Measurements from ENCODE around the gene ELMO1. TPM values are rescaled to one million over a fixed set of nuclear protein-coding genes. Genes with fewer than 3 reads are reported as not detected.

Gene ELMO1
- total and polyA plus RNA-seq, 9 donors = 8.9 to 48.9 (median 28.0) TPM

DNA sequence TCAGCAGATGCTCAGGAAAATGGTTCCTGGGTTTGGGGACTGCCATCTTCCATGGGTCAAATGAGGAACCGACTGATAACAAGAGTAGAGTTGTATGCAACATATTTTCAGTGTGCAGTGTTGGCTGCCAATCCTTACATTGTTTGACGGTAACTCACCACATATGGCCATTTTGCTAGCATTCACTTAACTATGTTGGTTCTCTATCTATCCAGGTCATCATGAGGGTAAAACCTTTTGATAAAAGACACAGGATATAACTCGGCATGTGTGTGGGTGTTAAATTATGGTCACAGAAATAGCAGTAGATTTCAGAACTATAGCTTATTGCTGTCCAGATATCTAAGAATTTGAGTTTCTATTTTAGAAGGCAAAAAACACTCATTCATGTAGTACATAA lies 583.6 kb downstream of the ELMO1 start:
- Histone ChIP-seq H3K36me3 (no peaks in the 10 kb centered on the region), H3K27ac (no peak overlapping the region), H3K27me3 (no peaks in the 10 kb centered on the region), H3K4me1 (ENCODE audit: insufficient read depth) (no peaks in the 10 kb centered on the region), H3K4me3 (no peak overlapping the region), H3K9me3 (no peaks in the 10 kb centered on the region)
- intact Hi-C loops (cut with DNase I) = no loop called here
- no peak for DNase-seq
- TF ChIP-seq EP300 (IDR thresholded peaks at IDR 0.05) = no peak
- 80 to 83% (median 82%) methylated on average over 3 of the region's 3 CpGs for WGBS, 3 donors

DNA sequence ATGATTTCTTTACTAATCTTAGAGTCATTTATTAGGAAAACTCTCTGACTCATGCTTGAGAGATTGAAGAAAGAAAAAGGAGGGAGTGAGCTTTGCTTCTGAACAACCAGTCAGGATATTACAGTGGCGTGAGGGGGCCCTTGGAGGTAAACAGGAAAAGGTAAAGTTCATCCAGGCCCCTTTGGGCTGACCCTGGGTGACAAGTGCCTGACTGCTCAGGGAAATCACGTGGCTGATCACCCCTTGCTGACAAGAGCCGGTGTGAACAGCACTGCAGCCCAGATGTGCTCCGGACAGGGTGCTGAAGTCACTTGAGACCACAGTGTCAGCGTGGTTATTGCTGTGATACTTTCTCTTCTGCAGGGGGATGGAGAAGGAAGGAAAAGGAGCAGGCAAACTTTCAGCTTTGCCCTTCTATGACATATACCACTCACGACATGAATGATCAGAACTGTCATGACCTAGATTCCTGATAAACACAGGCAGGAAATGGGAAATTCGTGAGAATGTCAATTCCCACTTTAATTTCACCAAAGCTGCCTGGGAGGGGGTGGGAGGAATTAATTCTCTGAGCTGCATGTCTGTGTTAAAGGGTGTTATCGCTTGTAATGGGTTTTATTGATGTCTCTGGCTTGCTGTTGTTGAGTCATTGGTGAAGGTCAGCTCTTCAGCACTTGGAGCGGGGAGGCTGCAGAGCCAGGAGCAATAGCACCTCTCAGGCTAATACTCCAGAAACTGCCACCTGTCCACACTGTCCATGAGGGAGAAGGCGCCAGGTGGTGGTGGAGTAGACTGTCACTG lies 584.6 kb downstream of the ELMO1 start:
- Histone ChIP-seq H3K9me3 (no peaks in the 10 kb centered on the region), H3K4me1 (ENCODE audit: insufficient read depth) (no peaks in the 10 kb centered on the region), H3K36me3 (no peaks in the 10 kb centered on the region), H3K27ac (no peak overlapping the region), H3K4me3 (no peak overlapping the region), H3K27me3 (no peaks in the 10 kb centered on the region)
- no peak for DNase-seq
- 59 to 68% (median 64%) methylated on average over 10 of the region's 10 CpGs for WGBS, 3 donors
- TF ChIP-seq EP300 (IDR thresholded peaks at IDR 0.05) = no peak
- no peak for TF ChIP-seq POLR2A (IDR thresholded peaks at IDR 0.05)
- TF ChIP-seq, protein P1, sequence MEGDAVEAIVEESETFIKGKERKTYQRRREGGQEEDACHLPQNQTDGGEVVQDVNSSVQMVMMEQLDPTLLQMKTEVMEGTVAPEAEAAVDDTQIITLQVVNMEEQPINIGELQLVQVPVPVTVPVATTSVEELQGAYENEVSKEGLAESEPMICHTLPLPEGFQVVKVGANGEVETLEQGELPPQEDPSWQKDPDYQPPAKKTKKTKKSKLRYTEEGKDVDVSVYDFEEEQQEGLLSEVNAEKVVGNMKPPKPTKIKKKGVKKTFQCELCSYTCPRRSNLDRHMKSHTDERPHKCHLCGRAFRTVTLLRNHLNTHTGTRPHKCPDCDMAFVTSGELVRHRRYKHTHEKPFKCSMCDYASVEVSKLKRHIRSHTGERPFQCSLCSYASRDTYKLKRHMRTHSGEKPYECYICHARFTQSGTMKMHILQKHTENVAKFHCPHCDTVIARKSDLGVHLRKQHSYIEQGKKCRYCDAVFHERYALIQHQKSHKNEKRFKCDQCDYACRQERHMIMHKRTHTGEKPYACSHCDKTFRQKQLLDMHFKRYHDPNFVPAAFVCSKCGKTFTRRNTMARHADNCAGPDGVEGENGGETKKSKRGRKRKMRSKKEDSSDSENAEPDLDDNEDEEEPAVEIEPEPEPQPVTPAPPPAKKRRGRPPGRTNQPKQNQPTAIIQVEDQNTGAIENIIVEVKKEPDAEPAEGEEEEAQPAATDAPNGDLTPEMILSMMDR (IDR thresholded peaks at IDR 0.05) = no peak
- intact Hi-C loops (cut with DNase I) = no loop called here

DNA sequence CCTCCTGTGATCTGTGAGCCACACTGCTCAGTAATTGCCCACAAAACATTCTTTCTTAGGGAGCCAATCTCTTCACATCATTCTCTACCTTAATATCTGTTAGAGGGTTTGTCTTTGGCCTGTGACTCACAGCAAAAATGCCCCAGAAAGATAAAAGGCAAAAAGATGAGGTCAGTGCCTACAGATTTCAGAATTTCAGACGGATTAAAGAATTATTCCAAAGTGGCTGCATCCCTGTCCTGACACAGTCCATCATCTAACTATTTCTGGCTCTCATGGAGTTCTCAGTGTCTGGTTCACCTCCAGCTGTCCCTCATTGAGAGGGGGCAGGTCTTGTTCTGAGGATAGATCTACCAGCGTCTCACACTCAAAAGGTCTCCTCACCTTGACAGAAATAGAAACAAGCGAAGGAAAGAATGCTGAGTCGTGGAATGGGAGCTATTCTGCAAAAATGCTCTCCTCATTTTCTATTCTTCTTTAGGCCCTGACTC lies 585.8 kb downstream of the ELMO1 start:
- WGBS, 3 donors = 66 to 83% (median 71%) methylated on average over 4 of the region's 4 CpGs
- H3K27ac ChIP-seq = no peak overlapping the region

DNA sequence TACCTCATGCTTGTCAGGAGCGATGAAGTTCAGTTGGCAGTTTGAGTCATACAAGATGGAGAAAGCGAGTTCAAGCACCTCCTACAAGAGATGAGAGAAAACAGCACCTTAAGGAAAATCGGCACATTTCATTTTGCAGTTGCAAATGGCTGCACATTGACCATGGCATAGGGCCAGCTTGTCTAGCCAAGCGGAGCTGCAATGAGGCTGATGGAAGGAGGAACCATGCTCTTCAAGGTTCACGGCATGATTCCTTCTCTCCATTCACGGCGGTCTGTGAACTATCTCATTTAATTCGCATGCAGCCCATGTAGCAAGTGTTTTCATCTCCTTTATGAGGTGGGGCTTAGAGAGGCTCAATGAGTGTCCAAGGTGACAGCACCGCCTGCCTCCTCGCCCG lies 587.0 kb downstream of the ELMO1 start:
- H3K4me1 ChIP-seq (ENCODE audit: insufficient read depth) = no peaks in the 10 kb centered on the region
- H3K27ac ChIP-seq = no peak overlapping the region
- no peak for TF ChIP-seq POLR2A (IDR thresholded peaks at IDR 0.05)
- TF ChIP-seq EP300 (IDR thresholded peaks at IDR 0.05) = no peak
- TF ChIP-seq, protein P1 (IDR thresholded peaks at IDR 0.05) = no peak
- intact Hi-C loops (cut with DNase I) = no loop called here
- H3K9me3 ChIP-seq = peaks cover 0 to 3% of the 10 kb centered on the region in 2 donors
- DNase-seq = no peak
- no peaks in the 10 kb centered on the region for H3K27me3 ChIP-seq
- WGBS, 3 donors = 96 to 97% (median 96%) methylated on average over 11 of the region's 11 CpGs
- H3K36me3 ChIP-seq = no peaks in the 10 kb centered on the region
- H3K4me3 ChIP-seq = no peak overlapping the region

More for the DNA sequence above, 585.8 kb downstream of the ELMO1 start:
- Histone ChIP-seq H3K27me3 (no peaks in the 10 kb centered on the region), H3K4me3 (no peak overlapping the region), H3K4me1 (ENCODE audit: insufficient read depth) (no peaks in the 10 kb centered on the region), H3K9me3 (no peaks in the 10 kb centered on the region), H3K36me3 (no peaks in the 10 kb centered on the region)
- DNase-seq = no peak
- TF ChIP-seq EP300 (IDR thresholded peaks at IDR 0.05) = no peak
- TF ChIP-seq, protein P1 (IDR thresholded peaks at IDR 0.05) = no peak
- no peak for TF ChIP-seq POLR2A (IDR thresholded peaks at IDR 0.05)
- intact Hi-C loops (cut with DNase I) = no loop called here

DNA sequence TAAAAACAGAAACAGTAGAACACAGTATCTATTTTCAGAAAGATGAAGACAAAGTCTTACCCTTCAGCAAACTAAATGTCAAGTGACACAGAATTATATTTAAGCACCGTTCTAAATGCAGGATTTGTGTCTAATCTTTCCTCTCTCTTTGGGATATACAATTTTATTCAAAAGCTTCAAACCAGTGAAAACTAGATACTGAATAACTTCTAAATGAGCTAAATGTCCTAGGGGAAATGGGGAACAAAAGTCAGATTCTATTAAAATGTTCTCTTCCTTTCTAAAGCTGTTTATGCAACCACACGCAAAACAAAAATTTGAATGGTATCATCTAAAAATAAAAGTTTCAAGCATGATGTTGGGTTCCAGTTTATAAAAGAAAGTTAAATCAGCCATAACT lies 588.0 kb downstream of the ELMO1 start:
- whole genome bisulfite sequencing, 3 donors = 77 to 88% (median 85%) methylated on average over 2 of the region's 2 CpGs
- Histone ChIP-seq H3K36me3 (no peaks in the 10 kb centered on the region), H3K27me3 (no peaks in the 10 kb centered on the region), H3K27ac (no peak overlapping the region), H3K4me3 (no peak overlapping the region), H3K9me3 (peaks cover 0 to 3% of the 10 kb centered on the region in 2 donors), H3K4me1 (ENCODE audit: insufficient read depth) (no peaks in the 10 kb centered on the region)
- TF ChIP-seq, protein P1 (IDR thresholded peaks at IDR 0.05) = no peak
- TF ChIP-seq POLR2A (IDR thresholded peaks at IDR 0.05) = no peak
- TF ChIP-seq EP300 (IDR thresholded peaks at IDR 0.05) = no peak
- intact Hi-C loops (cut with DNase I) = no loop called here
- no peak for DNase-seq

All from ovary (tissue), 9 donors.